CD14-positive monocyte (primary cell): ENCODE measurements around the gene TSPAN32. TPM values are rescaled to one million over a fixed set of nuclear protein-coding genes. Genes with fewer than 3 reads are reported as not detected.

Experiments
- DNase-seq, 3 donors: peaks; one replicate each; pipeline ENCODE4 v3.0.0-alpha.2; 2011 to 2022
- H2AFZ ChIP-seq: 2 replicates; pipeline ENCODE4 v1.6.0; 2012; ENCODE audit warnings: mild to moderate bottlenecking, low read depth, low read length, inconsistent platforms; ENCODE audit not compliant: insufficient read depth, poor library complexity, severe bottlenecking
- H3K27ac ChIP-seq, 2 donors: 1 replicate in 1 of 2; 2 replicates in 1 of 2; pipeline ENCODE4 v1.5.1; 2012 to 2013; ENCODE audit warnings: low read length in 2 of 2, control low read depth in 1 of 2, inconsistent platforms in 1 of 2, low read depth in 1 of 2, mild to moderate bottlenecking in 1 of 2
- H3K27me3 ChIP-seq, 2 donors: one replicate each; pipeline versions ENCODE4 v1.6.0 to v1.6.1; 2011 to 2013; ENCODE audit warnings: low read length in 2 of 2; ENCODE audit not compliant: control insufficient read depth in 2 of 2, insufficient read depth in 2 of 2
- H3K36me3 ChIP-seq, 2 donors: replicated peaks in 1 of 2; 1 replicate in 1 of 2; 2 replicates in 1 of 2; pipeline versions ENCODE4 v1.5.1 to v1.6.1; 2012 to 2013; ENCODE audit warnings: low read length in 2 of 2, control low read depth in 1 of 2, inconsistent platforms in 1 of 2, mild to moderate bottlenecking in 1 of 2; ENCODE audit not compliant: insufficient read depth in 2 of 2, control insufficient read depth in 1 of 2
- H3K4me1 ChIP-seq, 2 donors: 1 replicate in 1 of 2; 2 replicates in 1 of 2; pipeline versions ENCODE4 v1.5.1 to v1.6.1; 2012 to 2013; ENCODE audit warnings: low read length in 2 of 2, control low read depth in 1 of 2, inconsistent platforms in 1 of 2, mild to moderate bottlenecking in 1 of 2, moderate library complexity in 1 of 2; ENCODE audit not compliant: insufficient read depth in 2 of 2, control insufficient read depth in 1 of 2
- H3K4me2 ChIP-seq: replicated peaks from 2 replicates; pipeline ENCODE3; 2012; ENCODE audit warnings: low read length, moderate library complexity, mild to moderate bottlenecking; ENCODE audit not compliant: poor library complexity, severe bottlenecking; ENCODE audit errors: extremely low read depth
- H3K4me3 ChIP-seq, 3 experiments: fragments of 200-600 bp in 1 of 3; sonication (generic) in 1 of 3; replicated peaks in 1 of 3; 1 replicate in 2 of 3; 2 replicates in 1 of 3; pipeline ENCODE4 v1.5.1; 2011 to 2013; ENCODE audit warnings: low read length in 3 of 3, mild to moderate bottlenecking in 3 of 3, control low read depth in 2 of 3, low read depth in 2 of 3, inconsistent platforms in 1 of 3, moderate library complexity in 1 of 3
- H3K79me2 ChIP-seq: 2 replicates; pipeline ENCODE4 v1.6.0; 2012; ENCODE audit warnings: mild to moderate bottlenecking, control low read depth, inconsistent platforms, low read length, moderate library complexity; ENCODE audit not compliant: insufficient read depth
- H3K9ac ChIP-seq: 2 replicates; pipeline ENCODE4 v1.6.0; 2017; ENCODE audit warnings: low read length, mild to moderate bottlenecking; ENCODE audit not compliant: insufficient read depth, poor library complexity, severe bottlenecking
- H3K9me3 ChIP-seq, 2 donors: replicated peaks in 1 of 2; 1 replicate in 1 of 2; 2 replicates in 1 of 2; pipeline versions ENCODE4 v1.5.1 to v1.6.1; 2012 to 2013; ENCODE audit warnings: low read length in 2 of 2, control low read depth in 1 of 2; ENCODE audit not compliant: control insufficient read depth in 1 of 2, insufficient read depth in 1 of 2
- H4K20me1 ChIP-seq: 2 replicates; pipeline ENCODE4 v1.6.0; 2012; ENCODE audit warnings: mild to moderate bottlenecking, low read length, control low read depth, moderate library complexity; ENCODE audit not compliant: insufficient read depth
- H3K27ac Mint-ChIP-seq, 7 donors: one replicate each; pipeline ENCODE4 v1.8.0; 2020; ENCODE audit warnings: mild to moderate bottlenecking in 7 of 7, mixed read lengths in 7 of 7, moderate library complexity in 6 of 7, inconsistent platforms in 2 of 7
- H3K27me3 Mint-ChIP-seq, 3 donors: one replicate each; pipeline ENCODE4 v1.8.0; 2021 to 2022; ENCODE audit warnings: low read depth in 3 of 3, mild to moderate bottlenecking in 3 of 3, mixed read lengths in 3 of 3, moderate library complexity in 3 of 3, inconsistent platforms in 1 of 3
- H3K36me3 Mint-ChIP-seq, 2 donors: one replicate each; pipeline ENCODE4 v1.8.0; 2020; ENCODE audit warnings: mixed read lengths in 2 of 2, inconsistent platforms in 1 of 2, mild to moderate bottlenecking in 1 of 2
- H3K4me1 Mint-ChIP-seq: one replicate; pipeline ENCODE4 v1.8.0; 2020; ENCODE audit warnings: mild to moderate bottlenecking, mixed read lengths
- H3K4me3 Mint-ChIP-seq, 2 donors: one replicate each; pipeline ENCODE4 v1.8.0; 2020; ENCODE audit warnings: mild to moderate bottlenecking in 2 of 2, mixed read lengths in 2 of 2, moderate library complexity in 1 of 2
- H3K9me3 Mint-ChIP-seq, 7 donors: one replicate each; pipeline ENCODE4 v1.8.0; 2020 to 2022; ENCODE audit warnings: mixed read lengths in 7 of 7, mild to moderate bottlenecking in 6 of 7, moderate library complexity in 6 of 7, inconsistent platforms in 2 of 7
- CTCF ChIP-seq: fragments of 200-600 bp; IDR thresholded peaks from one replicate; pipeline ENCODE4 v1.8.0; 2022; ENCODE audit warnings: antibody characterized with exemption, mild to moderate bottlenecking
- WGBS: methylation state at CpG from one replicate; pipeline ENCODE4 v1.1.5; 2013; ENCODE audit warnings: missing lambda C conversion rate; ENCODE audit not compliant: insufficient coverage; 5-methylcytosine and 5-hydroxymethylcytosine counted together
- intact Hi-C, 2 donors: fragments of 100-400 bp; cut with micrococcal nuclease; formaldehyde crosslinking; loops; one replicate each; pipeline versions ENCODE4 v1.15.0 to v1.15.1; 2023
- polyA plus RNA-seq, 3 donors: library from polyadenylated mRNA; depleted of rRNA in 1 of 3; unstranded in 2 of 3; stranded (reverse) in 1 of 3; fragments of 300-500 nt in 2 of 3; fragments of >200 nt in 1 of 3; fragmentation: Illumina TruSeq in 2 of 3; gene quantifications; 1 replicate in 2 of 3; 2 replicates in 1 of 3; pipeline ENCODE4 v1.2.3, GENCODE V29; 2012 to 2021

The TSPAN32 gene
- polyA plus RNA-seq, 3 donors: 34.8 to 136 (median 82.5) TPM

- Histone ChIP-seq H3K9me3 (no peaks in the 10 kb centered on the region), H3K36me3 (no peaks in the 10 kb centered on the region), H3K4me2 (no peak overlapping the region), H3K4me3 (no peak overlapping the region), H2AFZ (no peak overlapping the region), H4K20me1 (no peaks in the 10 kb centered on the region), H3K27me3 (peaks cover 0 to 2% of the 10 kb centered on the region in 2 donors), H3K79me2 (no peaks in the 10 kb centered on the region), H3K9ac (no peak overlapping the region), H3K27ac (no peak overlapping the region), H3K4me1 (no peaks in the 10 kb centered on the region)
- H3K36me3 Mint-ChIP-seq: no peaks in the 10 kb centered on the region
- no peak for DNase-seq
- H3K4me1 Mint-ChIP-seq: peaks cover 5% of the 10 kb centered on the region
- no peak overlapping the region for H3K27ac Mint-ChIP-seq
- TF ChIP-seq CTCF: no peak
- intact Hi-C loops: no loop called here
- H3K27me3 Mint-ChIP-seq: peaks cover 16 to 29% (median 17%) of the 10 kb centered on the region in 3 donors
- H3K9me3 Mint-ChIP-seq: peaks cover 0 to 3% (median 0%) of the 10 kb centered on the region in 7 donors
- H3K4me3 Mint-ChIP-seq: no peak overlapping the region
- WGBS: 95% methylated on average over 6 of the region's 7 CpGs
Measured at GRCh38 chr11:2362414-2362813, 60.6 kb downstream of the TSPAN32 start.

- TF ChIP-seq CTCF: no peak
- Mint-ChIP-seq H3K27ac (no peak overlapping the region), H3K9me3 (peaks cover 0 to 3% (median 0%) of the 10 kb centered on the region in 7 donors), H3K4me3 (no peak overlapping the region), H3K4me1 (peaks cover 5% of the 10 kb centered on the region), H3K27me3 (peaks cover 15 to 34% (median 17%) of the 10 kb centered on the region in 3 donors), H3K36me3 (no peaks in the 10 kb centered on the region)
- H3K4me2 ChIP-seq: no peak overlapping the region
- H3K4me1 ChIP-seq: no peaks in the 10 kb centered on the region
- H3K79me2 ChIP-seq: no peaks in the 10 kb centered on the region
- H3K9me3 ChIP-seq: no peaks in the 10 kb centered on the region
- H3K9ac ChIP-seq: no peak overlapping the region
- intact Hi-C loops: no loop called here
- H3K36me3 ChIP-seq: no peaks in the 10 kb centered on the region
- DNase-seq: no peak
- WGBS: 89% methylated on average over 10 of the region's 10 CpGs
- no peak overlapping the region for H3K4me3 ChIP-seq
- H3K27ac ChIP-seq: no peak overlapping the region
- H2AFZ ChIP-seq: no peak overlapping the region
- no peaks in the 10 kb centered on the region for H4K20me1 ChIP-seq
- peaks cover 0 to 2% of the 10 kb centered on the region in 2 donors for H3K27me3 ChIP-seq
Measured at GRCh38 chr11:2363130-2363529, 61.3 kb downstream of the TSPAN32 start.
